ENCODE measurements around the gene RCOR3.

GRCh38 chr1:211336161-211336560 is 77.0 kb downstream of the RCOR3 start:
- no peak for TF ChIP-seq CTCF (IDR thresholded peaks at IDR 0.05; ENCODE audit: borderline replicate concordance, extremely low read depth, low read length, poor library complexity, severe bottlenecking)
- TF ChIP-seq EZH2 (IDR thresholded peaks at IDR 0.05; ENCODE audit: borderline replicate concordance, low read depth, low read length, severe bottlenecking): no peak

All from DND-41 (cell line).